K562 (cell line): ENCODE measurements around the gene TSPOAP1. TPM values are rescaled to one million over a fixed set of nuclear protein-coding genes. Genes with fewer than 3 reads are reported as not detected.
A peak's percentile ranks its signal among the peaks of the same experiment; 100 is the strongest.

Experiments used
- EHMT2 ChIP-seq: fragments of 450-650 bp; IDR thresholded peaks from 2 replicates; pipeline ENCODE4 v1.6.1; 2018; ENCODE audit warnings: antibody characterized with exemption
- ETV1 ChIP-seq: fragments of 450-650 bp; conservative IDR thresholded peaks from 2 replicates; pipeline ENCODE4 v1.6.1; 2016; ENCODE audit warnings: missing genetic modification characterization, control low read depth, low read depth, missing compliant biosample characterization
- FIP1L1 ChIP-seq: fragments of 200-400 bp; formaldehyde crosslinking; IDR thresholded peaks from 2 replicates; pipeline ENCODE4 v1.6.1; 2018; ENCODE audit warnings: mild to moderate bottlenecking, low read depth, low read length; ENCODE audit not compliant: poor library complexity, severe bottlenecking
- HDAC1 ChIP-seq, 2 experiments: fragments of 450-650 bp; IDR thresholded peaks; 2 replicates each; pipeline ENCODE4 v1.6.1; 2016 to 2017; ENCODE audit warnings: inconsistent platforms in 1 of 2, mild to moderate bottlenecking in 1 of 2, moderate library complexity in 1 of 2
- HIVEP1 ChIP-seq: fragments of 250-450 bp; sonication (Bioruptor Pico); IDR thresholded peaks from 2 replicates; pipeline ENCODE4 v1.4.0; 2020; ENCODE audit warnings: mild to moderate bottlenecking
- HNRNPUL1 ChIP-seq: fragments of 200-400 bp; formaldehyde crosslinking; IDR thresholded peaks from 2 replicates; pipeline ENCODE4 v1.6.1; 2017; ENCODE audit warnings: low read length
- JUND ChIP-seq, 2 experiments: IDR thresholded peaks; 2 replicates in 1 of 2; 3 replicates in 1 of 2; pipeline ENCODE4 v1.6.1; 2011; ENCODE audit warnings: borderline replicate concordance in 2 of 2, low read depth in 2 of 2, low read length in 2 of 2, improper control_type of control experiment in 1 of 2, missing biosample characterization in 1 of 2, missing genetic modification characterization in 1 of 2, missing genetic modification reagents in 1 of 2
- KAT7 ChIP-seq: sonication (generic); formaldehyde crosslinking; IDR thresholded peaks from 2 replicates; pipeline ENCODE4 v1.8.0; 2022; ENCODE audit warnings: missing genetic modification reagents, mild to moderate bottlenecking, borderline replicate concordance
- KDM1A ChIP-seq, 2 experiments: fragments of 450-650 bp; IDR thresholded peaks; 2 replicates each; pipeline ENCODE4 v1.6.1; 2016; ENCODE audit warnings: mild to moderate bottlenecking in 2 of 2
- MCM3 ChIP-seq: fragments of 450-650 bp; IDR thresholded peaks from 2 replicates; pipeline ENCODE4 v1.6.1; 2016
- MCM7 ChIP-seq, 2 experiments: fragments of 450-650 bp; IDR thresholded peaks; 2 replicates each; pipeline ENCODE4 v1.6.1; 2016 to 2018
- MED1 ChIP-seq: sonication (generic); formaldehyde crosslinking; IDR thresholded peaks from 2 replicates; pipeline ENCODE4 v1.8.1; 2023; ENCODE audit warnings: missing genetic modification reagents, borderline replicate concordance
- NR4A1 ChIP-seq, 2 experiments: fragments of 250-450 bp in 1 of 2; fragments of 450-650 bp in 1 of 2; sonication (Bioruptor Pico) in 1 of 2; IDR thresholded peaks; 2 replicates each; pipeline versions ENCODE4 v1.4.0 to v1.6.1; 2016 to 2020; ENCODE audit warnings: mild to moderate bottlenecking in 2 of 2, missing compliant biosample characterization in 1 of 2, missing genetic modification characterization in 1 of 2, moderate library complexity in 1 of 2
- PRMT5 ChIP-seq: sonication (generic); formaldehyde crosslinking; IDR thresholded peaks from 2 replicates; pipeline ENCODE4 v1.5.0; 2020; ENCODE audit warnings: missing genetic modification reagents
- SIN3B ChIP-seq: fragments of 450-650 bp; IDR thresholded peaks from 2 replicates; pipeline ENCODE4 v1.6.1; 2017; ENCODE audit warnings: low read depth, mild to moderate bottlenecking, moderate library complexity
- SMARCC2 ChIP-seq: fragments of 450-650 bp; IDR thresholded peaks from 2 replicates; pipeline ENCODE4 v1.6.1; 2017; ENCODE audit warnings: antibody characterized with exemption, moderate library complexity, mild to moderate bottlenecking, low read depth
- ZBTB33 ChIP-seq: sonication (generic); formaldehyde crosslinking; IDR thresholded peaks from 2 replicates; pipeline ENCODE4 v1.8.1; 2023; ENCODE audit warnings: mild to moderate bottlenecking, missing genetic modification reagents
- ZBTB34 ChIP-seq: fragments of 250-450 bp; sonication (Bioruptor Pico); IDR thresholded peaks from 2 replicates; pipeline ENCODE4 v1.8.0; 2021; ENCODE audit warnings: mild to moderate bottlenecking, moderate library complexity
- ZFP91 ChIP-seq: sonication (generic); formaldehyde crosslinking; IDR thresholded peaks from 2 replicates; pipeline ENCODE4 v1.8.0; 2022; ENCODE audit warnings: mild to moderate bottlenecking, missing genetic modification reagents
- ZNF12 ChIP-seq: sonication (generic); formaldehyde crosslinking; IDR thresholded peaks from 2 replicates; pipeline ENCODE4 v1.4.0; 2020; ENCODE audit warnings: mild to moderate bottlenecking, missing genetic modification reagents
- ZNF121 ChIP-seq: sonication (generic); formaldehyde crosslinking; conservative IDR thresholded peaks from 2 replicates; pipeline ENCODE4 v1.8.0; 2022; ENCODE audit warnings: missing genetic modification reagents
- ZNF324 ChIP-seq: fragments of 250-450 bp; sonication (Bioruptor Pico); IDR thresholded peaks from 2 replicates; pipeline ENCODE4 v1.4.0; 2020; ENCODE audit warnings: mild to moderate bottlenecking
- ZNF384 ChIP-seq: IDR thresholded peaks from 2 replicates; pipeline ENCODE4 v1.6.1; 2012; ENCODE audit warnings: low read depth, low read length, improper control_type of control experiment
- ZNF76 ChIP-seq: fragments of 250-450 bp; sonication (Bioruptor Pico); IDR thresholded peaks from 2 replicates; pipeline ENCODE4 v1.4.0; 2020; ENCODE audit warnings: mild to moderate bottlenecking, moderate library complexity, borderline replicate concordance
- ZNF77 ChIP-seq: fragments of 250-450 bp; sonication (Bioruptor Pico); IDR thresholded peaks from 2 replicates; pipeline ENCODE4 v1.5.0; 2020
- ZNF778 ChIP-seq: fragments of 450-650 bp; formaldehyde crosslinking; IDR thresholded peaks from 2 replicates; pipeline ENCODE4 v1.4.0; 2020; ENCODE audit warnings: mild to moderate bottlenecking, moderate library complexity
- polyA plus RNA-seq, 8 experiments: library from polyadenylated mRNA; depleted of rRNA in 4 of 8; stranded (reverse) in 5 of 8; unstranded in 3 of 8; fragments of >200 nt; fragmentation: Nextera tagmentation in 2 of 8; fragmentation: Illumina TruSeq in 1 of 8; extraction: Ambion mirVana in 2 of 8; extraction: Trizol in 1 of 8; gene quantifications; 2 replicates each; pipeline versions ENCODE4 v1.2.1 to v1.2.3, GENCODE V29; 2011 to 2014; ENCODE audit warnings: inconsistent platforms in 1 of 8, missing spikeins in 1 of 8
- total RNA-seq, 7 experiments: library from RNA; depleted of rRNA in 6 of 7; stranded (reverse); fragments of >200 nt in 6 of 7; fragmentation: Illumina TruSeq in 2 of 7; extraction: Trizol in 2 of 7; gene quantifications; 2 replicates each; pipeline versions ENCODE4 v1.2.1 to v1.2.3, GENCODE V29; 2011 to 2021; ENCODE audit warnings: low replicate concordance in 1 of 7

Gene TSPOAP1
- total and polyA plus RNA-seq, 9 of the 15 experiments (the other 6 are each of a cell fraction or from before 2014, with no cell fraction given), result 0.87 to 3.9 (median 1.8) TPM; not detected in 2

GRCh38 chr17:58335779-58336455, 7.3 kb upstream of the TSPOAP1 start (continued):
- TF ChIP-seq NR4A1 (CRISPR knock-in tag; IDR thresholded peaks at IDR 0.05) (no peak), NR4A1 (tag; IDR thresholded peaks at IDR 0.05) (no peak; the same call in 1 of the 2 replicates), MCM3 (no peak), KAT7 (CRISPR knock-in tag) (no peak), JUND (IDR thresholded peaks at IDR 0.05; ENCODE audit: borderline replicate concordance, low read depth, low read length) (peak; percentile 40; the same call in 1 of the 2 replicates), JUND (tag; IDR thresholded peaks at IDR 0.05; ENCODE audit: borderline replicate concordance, low read depth, low read length) (peak; percentile 67; the same call in 2 of the 3 replicates), HDAC1 (IDR thresholded peaks at IDR 0.05) (no peak), HNRNPUL1 (no peak), ETV1 (tag) (peak; percentile 79; the same call in 1 of the 2 replicates), ZBTB33 (no peak), ZNF324 (CRISPR knock-in tag) (no peak), EHMT2 (no peak), ZNF778 (no peak), SIN3B (no peak), ZNF77 (CRISPR knock-in tag) (no peak), HIVEP1 (CRISPR knock-in tag) (no peak), SMARCC2 (peak; percentile 28; the same call in 1 of the 2 replicates), ZNF121 (CRISPR knock-in tag) (no peak), ZNF12 (CRISPR knock-in tag) (no peak), ZFP91 (CRISPR knock-in tag) (no peak), PRMT5 (CRISPR knock-in tag) (no peak), ZBTB34 (no peak), ZNF384 (no peak), FIP1L1 (no peak), MED1 (CRISPR knock-in tag) (no peak), KDM1A (IDR thresholded peaks at IDR 0.05) (no peak), ZNF76 (CRISPR knock-in tag) (no peak), MCM7 (IDR thresholded peaks at IDR 0.05) (no peak)
